ENCODE results near the gene SAP30BP.

Gene SAP30BP

GRCh38 chr17:75652341-75652740 lies 14.8 kb upstream of the SAP30BP start:
- DNase-seq, result no peak

- no peak for DNase-seq
Measured at GRCh38 chr17:75652934-75653549, 14.1 kb upstream of the SAP30BP start.

- DNase-seq, result no peak
Measured at GRCh38 chr17:75654176-75654575, 13.0 kb upstream of the SAP30BP start.

GRCh38 chr17:75658237-75658636 lies 8.9 kb upstream of the SAP30BP start:
- no peak for DNase-seq

GRCh38 chr17:75661531-75661930 lies 5.6 kb upstream of the SAP30BP start:
- no peak for DNase-seq

GRCh38 chr17:75662511-75662910 lies 4.6 kb upstream of the SAP30BP start:
- DNase-seq, result no peak

- DNase-seq, result no peak
Measured at GRCh38 chr17:75664099-75664549, 3.0 kb upstream of the SAP30BP start.

- DNase-seq, result no peak
Measured at GRCh38 chr17:75665981-75666380, 1.2 kb upstream of the SAP30BP start.

GRCh38 chr17:75667825-75668224 lies 687 bp downstream of the SAP30BP start:
- no peak for DNase-seq

GRCh38 chr17:75668489-75668888 lies 1.4 kb downstream of the SAP30BP start:
- no peak for DNase-seq

- DNase-seq, result no peak
Measured at GRCh38 chr17:75670868-75671267, 3.7 kb downstream of the SAP30BP start.

GRCh38 chr17:75672011-75672410 lies 4.9 kb downstream of the SAP30BP start:
- DNase-seq, result no peak

- DNase-seq, result no peak
Measured at GRCh38 chr17:75673487-75673886, 6.3 kb downstream of the SAP30BP start.

GRCh38 chr17:75676461-75676860 lies 9.3 kb downstream of the SAP30BP start:
- DNase-seq, result no peak

- DNase-seq, result no peak
Measured at GRCh38 chr17:75679706-75680211, 12.6 kb downstream of the SAP30BP start.

- DNase-seq, result no peak
Measured at GRCh38 chr17:75680431-75680830, 13.3 kb downstream of the SAP30BP start.

- no peak for DNase-seq
Measured at GRCh38 chr17:75681289-75681688, 14.2 kb downstream of the SAP30BP start.

- DNase-seq, result no peak
Measured at GRCh38 chr17:75683583-75683982, 16.4 kb downstream of the SAP30BP start.

- no peak for DNase-seq
Measured at GRCh38 chr17:75684249-75684648, 17.1 kb downstream of the SAP30BP start.

GRCh38 chr17:75684924-75685323 lies 17.8 kb downstream of the SAP30BP start:
- DNase-seq, result no peak

GRCh38 chr17:75685499-75685898 lies 18.4 kb downstream of the SAP30BP start:
- no peak for DNase-seq

- no peak for DNase-seq
Measured at GRCh38 chr17:75688209-75688825, 21.2 kb downstream of the SAP30BP start.

- no peak for DNase-seq
Measured at GRCh38 chr17:75689441-75689873, 22.3 kb downstream of the SAP30BP start.

- no peak for DNase-seq
Measured at GRCh38 chr17:75691371-75691791, 24.2 kb downstream of the SAP30BP start.

Measured in SIG-M5 (cell line).